GM12801 (cell line): ENCODE results near the gene ST3GAL5.

Experiments
- TF ChIP-seq, protein P1 (sequence below): IDR thresholded peaks from one replicate; pipeline ENCODE4 v1.5.1; 2011; ENCODE audit warnings: control low read depth; ENCODE audit not compliant: insufficient read length; ENCODE audit errors: extremely low read depth

The ST3GAL5 gene

DNA sequence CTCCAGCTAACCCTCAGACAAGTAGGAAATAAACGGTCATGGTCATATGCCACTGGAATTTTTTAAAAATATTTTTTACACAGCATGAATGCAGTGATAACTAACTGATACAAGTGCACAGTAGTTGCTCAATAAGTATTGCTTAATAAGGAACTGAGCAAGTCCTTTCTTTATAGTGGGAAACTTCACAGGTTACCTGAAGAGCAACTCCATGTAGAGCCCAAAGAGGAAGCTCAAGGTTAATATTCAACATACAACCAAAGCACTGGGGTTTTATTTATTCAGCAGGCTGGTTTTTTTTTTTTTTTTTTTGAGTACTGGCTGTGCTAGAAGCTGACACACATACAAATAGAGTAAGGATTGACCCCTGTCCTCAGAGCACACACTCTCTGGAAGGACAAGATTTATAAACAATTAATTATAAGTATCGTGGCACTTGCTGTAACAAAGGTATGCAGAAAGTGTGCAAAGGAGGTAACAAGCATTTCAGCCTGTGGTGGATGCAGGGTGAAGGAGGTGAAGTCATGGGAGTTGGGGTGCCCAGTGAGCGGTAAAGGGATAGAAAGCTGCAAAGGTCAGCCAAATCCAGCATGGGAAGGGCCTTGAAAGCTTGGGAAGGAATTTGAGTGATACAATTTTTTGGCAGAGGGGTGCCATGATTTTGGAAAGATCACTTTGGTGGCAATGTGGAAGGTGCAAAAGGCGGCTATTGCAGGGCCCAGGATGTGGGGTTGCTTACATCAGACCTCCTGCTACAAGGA lies 82.3 kb downstream of the ST3GAL5 start:
- TF ChIP-seq, protein P1, sequence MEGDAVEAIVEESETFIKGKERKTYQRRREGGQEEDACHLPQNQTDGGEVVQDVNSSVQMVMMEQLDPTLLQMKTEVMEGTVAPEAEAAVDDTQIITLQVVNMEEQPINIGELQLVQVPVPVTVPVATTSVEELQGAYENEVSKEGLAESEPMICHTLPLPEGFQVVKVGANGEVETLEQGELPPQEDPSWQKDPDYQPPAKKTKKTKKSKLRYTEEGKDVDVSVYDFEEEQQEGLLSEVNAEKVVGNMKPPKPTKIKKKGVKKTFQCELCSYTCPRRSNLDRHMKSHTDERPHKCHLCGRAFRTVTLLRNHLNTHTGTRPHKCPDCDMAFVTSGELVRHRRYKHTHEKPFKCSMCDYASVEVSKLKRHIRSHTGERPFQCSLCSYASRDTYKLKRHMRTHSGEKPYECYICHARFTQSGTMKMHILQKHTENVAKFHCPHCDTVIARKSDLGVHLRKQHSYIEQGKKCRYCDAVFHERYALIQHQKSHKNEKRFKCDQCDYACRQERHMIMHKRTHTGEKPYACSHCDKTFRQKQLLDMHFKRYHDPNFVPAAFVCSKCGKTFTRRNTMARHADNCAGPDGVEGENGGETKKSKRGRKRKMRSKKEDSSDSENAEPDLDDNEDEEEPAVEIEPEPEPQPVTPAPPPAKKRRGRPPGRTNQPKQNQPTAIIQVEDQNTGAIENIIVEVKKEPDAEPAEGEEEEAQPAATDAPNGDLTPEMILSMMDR, result no peak

DNA sequence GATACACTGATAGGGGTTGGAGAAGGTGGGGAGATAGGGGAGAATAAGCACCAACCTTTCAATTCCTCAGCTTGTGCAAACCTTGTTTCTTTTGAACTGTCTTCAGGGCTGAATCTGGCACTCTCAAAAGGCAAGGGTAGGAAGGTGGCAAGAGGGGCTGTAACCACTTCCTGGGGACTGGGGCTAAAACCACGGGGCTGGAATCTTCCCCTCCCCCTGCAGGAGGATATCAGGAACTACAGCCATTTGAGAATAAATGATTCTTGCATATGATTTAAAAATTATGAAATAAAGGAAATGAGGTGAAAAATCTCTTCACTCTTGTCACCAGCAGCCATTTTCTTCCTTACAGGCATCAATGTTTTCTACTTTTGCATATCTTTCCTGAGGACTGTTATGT lies 84.2 kb downstream of the ST3GAL5 start:
- TF ChIP-seq, protein P1, result no peak

DNA sequence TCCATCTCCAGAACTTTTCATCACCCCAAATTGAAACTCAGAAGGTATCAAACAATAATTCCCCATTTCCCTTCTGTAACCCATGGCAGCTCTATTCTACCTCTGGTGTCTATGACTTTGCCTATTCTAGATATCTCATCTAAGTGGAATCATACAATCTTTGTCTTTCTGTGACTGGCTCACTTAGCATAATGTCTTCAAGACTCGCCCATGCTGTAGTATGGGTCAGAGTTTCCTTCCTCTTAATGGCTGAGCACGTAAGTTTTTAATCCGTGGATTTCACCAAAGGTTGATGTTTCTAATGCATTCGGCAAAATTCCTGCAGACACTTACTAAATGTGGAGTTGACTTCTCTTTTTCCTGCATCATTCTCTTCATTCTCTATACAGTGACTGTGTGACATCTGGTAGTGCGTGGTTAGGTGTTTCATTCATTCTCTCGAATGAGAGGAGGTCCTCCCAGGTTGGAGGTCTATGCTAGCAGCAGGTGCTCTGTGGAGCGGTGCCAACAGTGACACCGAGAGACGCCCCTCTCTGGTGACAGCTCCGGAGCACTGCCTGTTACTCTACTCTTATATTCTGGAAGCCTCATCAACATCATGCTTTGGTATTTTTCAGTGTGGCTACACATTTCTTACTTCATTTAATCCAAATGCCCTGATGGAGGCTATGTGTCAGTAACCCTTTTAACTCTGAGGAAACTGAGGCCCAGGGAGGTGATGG lies 84.9 kb downstream of the ST3GAL5 start:
- TF ChIP-seq, protein P1, result no peak

DNA sequence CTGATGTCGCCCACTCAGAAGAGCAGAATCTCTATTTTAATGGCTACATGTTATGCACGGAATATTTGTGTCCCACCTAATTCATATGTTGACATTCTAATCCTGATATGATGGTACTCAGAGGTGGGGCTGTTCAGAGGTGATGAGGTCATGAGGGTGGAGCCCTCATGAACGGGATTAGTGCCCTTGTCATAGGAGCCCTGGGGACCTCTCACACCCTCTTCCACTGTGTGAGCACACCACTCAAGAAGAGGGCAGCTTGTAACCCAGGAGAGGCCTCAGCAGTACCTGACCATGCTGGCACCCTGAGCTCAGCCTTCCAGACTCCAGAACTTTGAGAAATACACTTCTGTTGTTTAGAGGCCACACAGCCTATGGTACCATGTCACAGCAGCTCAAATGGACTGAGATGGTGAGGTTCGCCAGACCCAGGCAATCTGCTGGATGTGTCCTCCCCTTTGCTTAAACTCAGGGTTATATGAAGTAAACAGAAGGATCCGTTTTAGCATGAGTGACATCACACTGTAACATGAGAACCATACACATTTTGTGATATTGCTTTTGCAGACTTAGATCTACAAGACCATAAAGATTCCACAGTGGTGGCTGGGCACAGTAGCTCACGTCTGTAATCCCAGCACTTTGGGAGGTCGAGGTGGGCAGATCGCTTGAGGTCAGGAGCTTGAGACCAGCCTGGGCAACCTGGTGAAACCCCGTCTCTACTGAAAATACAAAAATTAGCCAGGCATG lies 86.3 kb downstream of the ST3GAL5 start:
- TF ChIP-seq, protein P1, result no peak

DNA sequence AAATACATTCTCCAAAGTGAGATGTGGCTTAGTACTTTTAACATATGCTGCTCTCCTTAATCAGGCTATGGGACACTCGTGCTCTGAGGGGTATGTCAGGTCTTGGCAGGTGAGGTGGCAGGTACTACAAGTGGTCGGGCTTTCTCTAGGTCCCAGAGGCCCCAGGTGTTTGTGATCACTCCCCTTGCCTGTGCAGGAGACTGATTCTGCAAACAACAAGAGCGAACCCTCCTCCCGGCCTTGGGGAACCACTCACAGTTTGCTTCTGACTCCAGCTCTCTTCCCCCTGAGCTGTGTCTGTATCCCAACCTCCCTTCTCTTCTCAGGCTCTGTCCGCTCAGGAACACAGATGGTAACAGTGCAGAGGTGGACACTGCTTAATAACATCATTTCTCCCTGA lies 86.9 kb downstream of the ST3GAL5 start:
- TF ChIP-seq, protein P1, result no peak

DNA sequence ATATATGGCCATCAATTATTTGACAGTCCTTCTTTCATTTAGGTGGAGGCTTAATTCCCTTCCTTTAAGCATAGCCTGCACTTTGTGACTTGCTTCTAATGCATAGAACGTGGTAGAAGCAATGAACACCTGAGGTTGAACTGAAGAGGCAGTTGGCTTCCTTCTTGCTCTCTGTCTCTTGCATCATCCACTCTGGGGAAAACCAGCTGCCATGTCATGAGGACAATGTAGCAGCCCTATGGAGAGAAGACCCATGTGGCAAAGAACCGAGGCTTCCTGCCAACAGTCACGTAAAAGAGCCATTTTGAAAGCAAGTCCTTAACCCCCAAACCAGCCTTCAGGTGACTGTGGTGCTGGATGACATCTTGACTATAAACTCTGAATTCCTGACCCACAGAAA lies 88.2 kb downstream of the ST3GAL5 start:
- TF ChIP-seq, protein P1, result no peak
